GM12891 (cell line): ENCODE data around the gene KBTBD4.

Experiments
- POLR2A ChIP-seq: IDR thresholded peaks from 2 replicates; pipeline ENCODE4 v1.6.1; 2011; ENCODE audit warnings: low read depth, low read length, control low read depth
- POLR2AphosphoS5 ChIP-seq: IDR thresholded peaks from 2 replicates; pipeline ENCODE4 v1.6.1; 2011; ENCODE audit warnings: low read depth, low read length, control low read depth
- TAF1 ChIP-seq: IDR thresholded peaks from 2 replicates; pipeline ENCODE4 v1.6.1; 2011; ENCODE audit warnings: low read depth, low read length, control low read depth

- TF ChIP-seq POLR2A, result no peak
- TF ChIP-seq POLR2AphosphoS5, result no peak
- TF ChIP-seq TAF1, result no peak
Measured at GRCh38 chr11:47586098-47586855, 7.5 kb upstream of the KBTBD4 start, which contains the start of gene FAM180B.
